ENCODE results near the gene PRDM2.

The PRDM2 gene

GRCh38 chr1:13794231-13795187, 94.5 kb downstream of the PRDM2 start:
- Histone ChIP-seq H3K27ac (ENCODE audit: low read depth, low read length) (no peak overlapping the region), H3K9ac (ENCODE audit: low read length) (no peak overlapping the region), H3K4me3 (ENCODE audit: low read length) (no peak overlapping the region), H3K36me3 (ENCODE audit: control insufficient read depth, insufficient read depth, low read length) (no peaks in the 10 kb centered on the region), H3K4me1 (ENCODE audit: control insufficient read depth, insufficient read depth, low read length) (no peaks in the 10 kb centered on the region), H3K27me3 (ENCODE audit: control insufficient read depth, insufficient read depth, low read length) (no peaks in the 10 kb centered on the region)

GRCh38 chr1:13797397-13797796, 97.4 kb downstream of the PRDM2 start:
- no peaks in the 10 kb centered on the region for H3K36me3 ChIP-seq (ENCODE audit: control insufficient read depth, insufficient read depth, low read length)
- H3K27ac ChIP-seq (ENCODE audit: low read depth, low read length), result no peak overlapping the region
- no peaks in the 10 kb centered on the region for H3K27me3 ChIP-seq (ENCODE audit: control insufficient read depth, insufficient read depth, low read length)
- H3K9ac ChIP-seq (ENCODE audit: low read length), result no peak overlapping the region
- no peak overlapping the region for H3K4me3 ChIP-seq (ENCODE audit: low read length)
- H3K4me1 ChIP-seq (ENCODE audit: control insufficient read depth, insufficient read depth, low read length), result no peaks in the 10 kb centered on the region

- H3K9ac ChIP-seq (ENCODE audit: low read length), result no peak overlapping the region
- H3K36me3 ChIP-seq (ENCODE audit: control insufficient read depth, insufficient read depth, low read length), result no peaks in the 10 kb centered on the region
- H3K27me3 ChIP-seq (ENCODE audit: control insufficient read depth, insufficient read depth, low read length), result no peaks in the 10 kb centered on the region
- no peak overlapping the region for H3K4me3 ChIP-seq (ENCODE audit: low read length)
- no peaks in the 10 kb centered on the region for H3K4me1 ChIP-seq (ENCODE audit: control insufficient read depth, insufficient read depth, low read length)
- H3K27ac ChIP-seq (ENCODE audit: low read depth, low read length), result no peak overlapping the region
These were observed 98.1 kb downstream of the PRDM2 start for GRCh38 chr1:13798120-13798519.

GRCh38 chr1:13799502-13800283, 99.7 kb downstream of the PRDM2 start:
- no peaks in the 10 kb centered on the region for H3K36me3 ChIP-seq (ENCODE audit: control insufficient read depth, insufficient read depth, low read length)
- H3K27me3 ChIP-seq (ENCODE audit: control insufficient read depth, insufficient read depth, low read length), result no peaks in the 10 kb centered on the region
- no peak overlapping the region for H3K27ac ChIP-seq (ENCODE audit: low read depth, low read length)
- no peaks in the 10 kb centered on the region for H3K4me1 ChIP-seq (ENCODE audit: control insufficient read depth, insufficient read depth, low read length)
- no peak overlapping the region for H3K4me3 ChIP-seq (ENCODE audit: low read length)
- no peak overlapping the region for H3K9ac ChIP-seq (ENCODE audit: low read length)

GRCh38 chr1:13801232-13801631, 101.2 kb downstream of the PRDM2 start:
- Histone ChIP-seq H3K36me3 (ENCODE audit: control insufficient read depth, insufficient read depth, low read length) (peaks cover 2% of the 10 kb centered on the region), H3K27me3 (ENCODE audit: control insufficient read depth, insufficient read depth, low read length) (no peaks in the 10 kb centered on the region), H3K9ac (ENCODE audit: low read length) (no peak overlapping the region), H3K27ac (ENCODE audit: low read depth, low read length) (no peak overlapping the region), H3K4me3 (ENCODE audit: low read length) (peak overlapping the region; percentile 7), H3K4me1 (ENCODE audit: control insufficient read depth, insufficient read depth, low read length) (no peaks in the 10 kb centered on the region)

GRCh38 chr1:13801655-13802486, 101.9 kb downstream of the PRDM2 start:
- Histone ChIP-seq H3K4me1 (ENCODE audit: control insufficient read depth, insufficient read depth, low read length) (no peaks in the 10 kb centered on the region), H3K27ac (ENCODE audit: low read depth, low read length) (no peak overlapping the region), H3K4me3 (ENCODE audit: low read length) (peak overlapping the region; percentile 7), H3K36me3 (ENCODE audit: control insufficient read depth, insufficient read depth, low read length) (peaks cover 2% of the 10 kb centered on the region), H3K9ac (ENCODE audit: low read length) (no peak overlapping the region), H3K27me3 (ENCODE audit: control insufficient read depth, insufficient read depth, low read length) (no peaks in the 10 kb centered on the region)

GRCh38 chr1:13802782-13803545, 103.0 kb downstream of the PRDM2 start:
- Histone ChIP-seq H3K27ac (ENCODE audit: low read depth, low read length) (no peak overlapping the region), H3K4me1 (ENCODE audit: control insufficient read depth, insufficient read depth, low read length) (no peaks in the 10 kb centered on the region), H3K36me3 (ENCODE audit: control insufficient read depth, insufficient read depth, low read length) (peaks cover 2% of the 10 kb centered on the region), H3K4me3 (ENCODE audit: low read length) (no peak overlapping the region), H3K27me3 (ENCODE audit: control insufficient read depth, insufficient read depth, low read length) (no peaks in the 10 kb centered on the region), H3K9ac (ENCODE audit: low read length) (no peak overlapping the region)

GRCh38 chr1:13803546-13804239, 103.7 kb downstream of the PRDM2 start:
- H3K36me3 ChIP-seq (ENCODE audit: control insufficient read depth, insufficient read depth, low read length), result peaks cover 2% of the 10 kb centered on the region
- H3K4me3 ChIP-seq (ENCODE audit: low read length), result no peak overlapping the region
- H3K4me1 ChIP-seq (ENCODE audit: control insufficient read depth, insufficient read depth, low read length), result no peaks in the 10 kb centered on the region
- H3K27me3 ChIP-seq (ENCODE audit: control insufficient read depth, insufficient read depth, low read length), result no peaks in the 10 kb centered on the region
- H3K9ac ChIP-seq (ENCODE audit: low read length), result no peak overlapping the region
- H3K27ac ChIP-seq (ENCODE audit: low read depth, low read length), result no peak overlapping the region

GRCh38 chr1:13804240-13804633, 104.2 kb downstream of the PRDM2 start:
- Histone ChIP-seq H3K4me3 (ENCODE audit: low read length) (no peak overlapping the region), H3K36me3 (ENCODE audit: control insufficient read depth, insufficient read depth, low read length) (peaks cover 2% of the 10 kb centered on the region), H3K4me1 (ENCODE audit: control insufficient read depth, insufficient read depth, low read length) (no peaks in the 10 kb centered on the region), H3K27ac (ENCODE audit: low read depth, low read length) (no peak overlapping the region), H3K9ac (ENCODE audit: low read length) (no peak overlapping the region), H3K27me3 (ENCODE audit: control insufficient read depth, insufficient read depth, low read length) (no peaks in the 10 kb centered on the region)

GRCh38 chr1:13805431-13805830, 105.4 kb downstream of the PRDM2 start:
- H3K27me3 ChIP-seq (ENCODE audit: control insufficient read depth, insufficient read depth, low read length), result no peaks in the 10 kb centered on the region
- H3K4me1 ChIP-seq (ENCODE audit: control insufficient read depth, insufficient read depth, low read length), result no peaks in the 10 kb centered on the region
- peaks cover 2% of the 10 kb centered on the region for H3K36me3 ChIP-seq (ENCODE audit: control insufficient read depth, insufficient read depth, low read length)
- no peak overlapping the region for H3K9ac ChIP-seq (ENCODE audit: low read length)
- H3K27ac ChIP-seq (ENCODE audit: low read depth, low read length), result no peak overlapping the region
- no peak overlapping the region for H3K4me3 ChIP-seq (ENCODE audit: low read length)

- Histone ChIP-seq H3K4me3 (ENCODE audit: low read length) (no peak overlapping the region), H3K4me1 (ENCODE audit: control insufficient read depth, insufficient read depth, low read length) (no peaks in the 10 kb centered on the region), H3K27ac (ENCODE audit: low read depth, low read length) (no peak overlapping the region), H3K36me3 (ENCODE audit: control insufficient read depth, insufficient read depth, low read length) (peaks cover 2% of the 10 kb centered on the region), H3K27me3 (ENCODE audit: control insufficient read depth, insufficient read depth, low read length) (no peaks in the 10 kb centered on the region), H3K9ac (ENCODE audit: low read length) (no peak overlapping the region)
These were observed 106.1 kb downstream of the PRDM2 start for GRCh38 chr1:13806108-13806507.

Measured in rectal smooth muscle tissue (tissue), 1 donor.